Epithelial cell of esophagus (primary cell): ENCODE measurements around the gene ST8SIA5.

Experiments used
- DNase-seq: peaks from one replicate; pipeline ENCODE4 v3.0.0; 2010; ENCODE audit warnings: low read depth
- H3K4me3 ChIP-seq: 2 replicates; pipeline ENCODE4 v1.5.1; 2011; ENCODE audit warnings: mild to moderate bottlenecking, low read length, control low read depth
- TF ChIP-seq, protein P1 (sequence below): IDR thresholded peaks from 2 replicates; pipeline ENCODE4 v1.5.1; 2011; ENCODE audit warnings: low read depth, mild to moderate bottlenecking, low read length, control low read depth, inconsistent platforms; ENCODE audit not compliant: insufficient read depth; ENCODE audit errors: missing control alignments

Gene ST8SIA5

DNA sequence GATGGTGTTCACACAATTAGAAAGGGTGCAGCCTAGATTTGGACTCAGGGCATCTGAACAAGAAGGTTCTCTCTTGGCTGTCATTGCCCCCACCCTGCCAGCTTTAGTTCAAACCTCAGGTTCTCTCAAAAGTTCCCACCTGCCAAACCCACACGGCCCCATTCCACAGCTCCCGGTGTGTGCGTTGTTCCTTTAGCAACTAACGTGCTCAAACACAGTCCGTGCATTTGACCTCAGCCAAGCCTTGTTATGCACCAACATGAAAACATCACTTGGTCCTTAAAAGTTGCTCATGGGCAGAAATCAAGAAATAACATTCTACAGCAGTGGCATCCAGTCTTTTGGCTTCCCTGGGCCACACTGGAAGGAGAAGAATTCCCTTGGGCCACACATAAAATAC lies 131.8 kb downstream of the ST8SIA5 start:
- DNase-seq = no peak
- TF ChIP-seq, protein P1, sequence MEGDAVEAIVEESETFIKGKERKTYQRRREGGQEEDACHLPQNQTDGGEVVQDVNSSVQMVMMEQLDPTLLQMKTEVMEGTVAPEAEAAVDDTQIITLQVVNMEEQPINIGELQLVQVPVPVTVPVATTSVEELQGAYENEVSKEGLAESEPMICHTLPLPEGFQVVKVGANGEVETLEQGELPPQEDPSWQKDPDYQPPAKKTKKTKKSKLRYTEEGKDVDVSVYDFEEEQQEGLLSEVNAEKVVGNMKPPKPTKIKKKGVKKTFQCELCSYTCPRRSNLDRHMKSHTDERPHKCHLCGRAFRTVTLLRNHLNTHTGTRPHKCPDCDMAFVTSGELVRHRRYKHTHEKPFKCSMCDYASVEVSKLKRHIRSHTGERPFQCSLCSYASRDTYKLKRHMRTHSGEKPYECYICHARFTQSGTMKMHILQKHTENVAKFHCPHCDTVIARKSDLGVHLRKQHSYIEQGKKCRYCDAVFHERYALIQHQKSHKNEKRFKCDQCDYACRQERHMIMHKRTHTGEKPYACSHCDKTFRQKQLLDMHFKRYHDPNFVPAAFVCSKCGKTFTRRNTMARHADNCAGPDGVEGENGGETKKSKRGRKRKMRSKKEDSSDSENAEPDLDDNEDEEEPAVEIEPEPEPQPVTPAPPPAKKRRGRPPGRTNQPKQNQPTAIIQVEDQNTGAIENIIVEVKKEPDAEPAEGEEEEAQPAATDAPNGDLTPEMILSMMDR = no peak
- no peak overlapping the region for H3K4me3 ChIP-seq

DNA sequence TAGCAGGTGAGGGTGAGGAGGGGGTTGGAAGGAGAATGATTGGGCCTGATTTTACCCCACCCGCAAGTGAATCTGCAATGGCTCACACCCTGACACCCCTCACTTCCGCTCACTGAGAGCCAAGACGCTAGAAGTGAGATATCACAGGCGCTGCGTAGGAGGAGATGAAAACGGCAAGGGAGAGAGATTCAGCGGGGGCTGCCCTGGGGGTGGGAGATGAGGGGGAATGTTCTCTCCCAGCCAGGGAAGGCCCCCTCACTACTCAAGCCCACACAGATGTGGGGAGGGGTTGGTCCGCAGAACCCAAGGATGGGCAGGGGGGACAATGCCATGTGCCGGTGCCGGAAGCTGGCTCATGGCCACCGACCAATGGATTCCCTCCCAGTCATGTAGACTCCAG lies 132.7 kb downstream of the ST8SIA5 start:
- TF ChIP-seq, protein P1 = no peak
- H3K4me3 ChIP-seq = no peak overlapping the region
- no peak for DNase-seq

DNA sequence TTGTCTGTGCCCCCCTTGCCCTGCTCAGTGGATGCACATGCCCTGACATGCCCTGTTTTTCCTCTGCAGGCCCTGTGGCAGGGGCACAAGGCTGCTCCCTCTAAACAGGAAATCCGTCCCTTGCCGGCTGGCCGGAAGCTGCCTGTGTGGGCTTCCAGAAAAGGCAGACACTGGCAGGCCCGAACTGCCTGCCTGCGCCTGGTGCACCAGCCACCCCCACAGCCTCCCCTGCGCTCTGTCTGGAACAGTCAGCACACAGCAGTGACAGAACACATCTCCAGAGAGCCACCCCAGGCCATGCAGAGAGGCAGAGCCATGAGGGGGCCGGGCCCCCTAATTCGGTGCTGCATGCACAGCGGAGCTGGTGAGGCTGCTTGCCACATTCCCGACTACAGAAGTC lies 133.3 kb downstream of the ST8SIA5 start:
- TF ChIP-seq, protein P1 = no peak
- peak; percentile 20 for DNase-seq
- no peak overlapping the region for H3K4me3 ChIP-seq

DNA sequence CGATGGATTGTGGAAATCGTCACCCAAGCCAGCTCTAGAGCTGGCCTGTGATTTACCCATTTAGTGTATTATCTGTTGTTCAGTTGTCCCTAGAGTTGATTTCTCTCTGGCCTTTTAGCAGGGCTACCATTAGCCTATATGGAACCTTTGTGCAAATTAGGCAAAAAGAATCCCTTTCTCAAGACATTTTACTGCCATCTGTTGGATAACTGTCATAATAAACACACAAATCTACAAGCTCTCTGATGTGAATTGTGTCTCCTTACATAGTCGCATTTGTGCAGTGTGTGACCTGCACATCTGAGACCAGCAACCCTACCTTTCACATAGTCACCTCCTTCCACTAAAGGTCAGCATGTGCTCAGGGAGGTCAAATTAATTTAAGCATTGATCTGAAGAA lies 133.9 kb downstream of the ST8SIA5 start:
- TF ChIP-seq, protein P1 = peak; percentile 36
- no peak overlapping the region for H3K4me3 ChIP-seq
- DNase-seq = peak; percentile 23

DNA sequence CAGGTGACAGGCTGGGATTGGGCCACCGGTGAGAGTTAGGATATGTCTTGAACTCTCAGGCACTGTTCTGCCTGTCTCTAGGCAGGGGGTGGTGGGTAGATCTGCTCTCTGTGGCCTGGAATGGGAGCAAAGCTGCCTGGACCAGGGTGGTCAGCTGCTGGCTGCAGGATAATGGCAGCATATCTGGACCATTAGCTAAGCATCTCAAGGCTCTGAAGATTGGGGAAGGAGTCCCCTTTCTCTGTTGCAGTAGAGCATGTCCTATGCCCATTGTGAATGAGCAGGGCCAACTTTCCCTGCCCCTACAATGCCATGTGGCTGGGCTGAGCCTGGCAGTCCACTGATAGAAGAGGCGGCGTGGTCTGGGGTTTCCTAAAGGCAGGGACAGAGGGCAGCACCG lies 134.4 kb downstream of the ST8SIA5 start:
- no peak for DNase-seq
- TF ChIP-seq, protein P1 = no peak
- H3K4me3 ChIP-seq = no peak overlapping the region

DNA sequence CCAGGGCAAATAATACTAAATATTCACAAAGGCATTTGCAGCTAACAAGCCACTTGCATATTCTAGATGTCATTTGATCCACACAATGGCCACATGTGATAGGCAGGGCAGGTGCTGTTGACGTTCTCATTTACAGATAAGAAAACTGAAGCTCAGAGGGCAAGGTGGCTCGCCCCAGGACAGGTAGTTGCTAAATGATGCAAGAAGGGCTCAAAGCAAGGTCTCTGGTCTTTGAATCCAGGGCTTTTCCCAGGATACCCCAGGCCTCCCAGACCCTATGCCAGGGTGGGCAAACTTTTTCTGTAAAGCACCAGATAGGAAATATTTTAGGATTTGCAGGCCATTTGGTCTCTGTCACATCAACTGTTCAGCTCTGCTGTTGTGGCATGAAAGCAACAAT lies 135.0 kb downstream of the ST8SIA5 start:
- DNase-seq = no peak
- TF ChIP-seq, protein P1 = no peak
- H3K4me3 ChIP-seq = no peak overlapping the region

DNA sequence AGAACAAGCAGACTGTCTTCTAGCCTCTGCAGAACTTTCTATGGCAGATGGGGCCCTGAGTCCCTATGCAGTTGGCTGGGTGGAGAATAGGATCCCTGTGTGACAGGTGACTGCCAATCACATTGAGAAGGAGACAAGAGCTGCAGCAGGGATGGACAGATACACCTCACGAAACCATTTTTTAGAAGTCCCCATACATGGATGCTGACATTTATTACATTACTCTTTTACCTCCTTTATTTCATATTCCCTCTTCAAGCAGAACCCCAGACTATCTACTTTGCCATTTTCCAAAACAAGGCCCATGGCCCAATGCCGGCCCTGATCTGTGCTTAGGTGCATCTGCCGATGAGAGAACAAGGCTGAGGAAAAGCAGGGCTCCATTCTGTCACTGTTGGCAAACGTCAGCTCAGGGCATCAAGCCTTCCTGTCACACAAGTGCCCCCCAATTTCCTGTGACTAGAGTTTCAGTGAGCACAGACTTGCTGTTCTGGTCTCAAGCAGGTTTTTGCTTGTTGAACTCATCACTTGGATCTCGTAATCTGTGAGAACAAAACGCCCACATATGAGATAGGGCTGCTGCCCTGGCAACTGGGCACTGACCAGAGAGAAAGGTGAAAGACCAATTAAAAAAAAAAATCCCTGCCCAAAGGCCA lies 135.6 kb downstream of the ST8SIA5 start:
- no peak for DNase-seq
- H3K4me3 ChIP-seq = no peak overlapping the region
- TF ChIP-seq, protein P1 = no peak
